ENCODE measurements around the gene EGFLAM.

Gene EGFLAM

DNA sequence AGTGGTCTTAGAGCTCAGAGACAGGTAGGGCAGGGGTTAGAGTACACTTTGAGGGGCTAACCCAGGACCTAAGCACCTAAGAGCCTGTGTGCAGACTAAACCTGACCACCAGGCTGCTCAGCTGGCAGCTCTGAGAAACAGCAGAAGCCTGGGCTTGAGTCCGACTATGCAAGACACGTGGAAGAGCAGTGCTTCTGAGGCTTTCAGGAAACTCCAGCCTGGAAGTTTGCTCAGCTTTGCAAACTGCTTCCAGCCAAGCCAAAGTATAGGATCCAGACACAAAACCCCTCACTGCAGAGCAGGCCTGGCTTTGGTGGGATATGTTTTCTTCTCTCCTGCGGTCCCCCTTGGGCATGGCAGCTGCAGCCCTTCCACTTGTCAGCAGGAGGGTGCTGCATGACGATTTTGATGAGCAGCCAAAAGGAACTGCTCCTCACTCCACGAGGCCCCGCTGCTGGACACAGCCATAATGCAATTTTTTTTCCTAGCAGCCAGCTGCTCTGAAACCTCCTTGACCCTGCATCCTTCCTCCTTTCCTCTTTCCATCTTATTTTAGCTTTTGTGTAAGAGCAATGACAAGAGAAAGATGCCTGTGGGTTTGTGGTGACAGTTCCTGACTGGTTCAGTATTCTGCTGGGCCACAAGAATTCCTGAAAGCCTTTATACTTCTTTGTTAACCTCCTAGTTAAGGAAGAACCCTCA, 175.0 kb downstream of the EGFLAM start:
- peaks cover 14% of the 10 kb centered on the region for H3K27me3 Mint-ChIP-seq
- ATAC-seq (ENCODE audit: low read depth) = no peak

GRCh38 chr5:38434966-38435705, 176.8 kb downstream of the EGFLAM start:
- H3K4me3 Mint-ChIP-seq = no peak overlapping the region
- ATAC-seq (ENCODE audit: low read depth) (no peak), DNase-seq (ENCODE audit: low spot score in 2 of 2) (no peak)
- H3K4me1 Mint-ChIP-seq = peaks cover 2% of the 10 kb centered on the region
- H3K27ac Mint-ChIP-seq = no peak overlapping the region
- H3K9me3 Mint-ChIP-seq = no peaks in the 10 kb centered on the region
- H3K27me3 Mint-ChIP-seq = peaks cover 18% of the 10 kb centered on the region
- no peaks in the 10 kb centered on the region for H3K36me3 Mint-ChIP-seq

More for the DNA sequence above, 175.0 kb downstream of the EGFLAM start:
- Mint-ChIP-seq H3K4me3 (no peak overlapping the region), H3K36me3 (no peaks in the 10 kb centered on the region), H3K27ac (no peak overlapping the region), H3K9me3 (no peaks in the 10 kb centered on the region), H3K4me1 (peaks cover 2% of the 10 kb centered on the region)
- DNase-seq (ENCODE audit: low spot score in 2 of 2) = no peak

- Mint-ChIP-seq H3K4me1 (peaks cover 2% of the 10 kb centered on the region), H3K4me3 (no peak overlapping the region), H3K27ac (no peak overlapping the region), H3K36me3 (no peaks in the 10 kb centered on the region), H3K9me3 (no peaks in the 10 kb centered on the region), H3K27me3 (peaks cover 24% of the 10 kb centered on the region)
- DNase-seq (ENCODE audit: low spot score in 2 of 2) (no peak), ATAC-seq (ENCODE audit: low read depth) (no peak)
Observed at GRCh38 chr5:38438757-38439156, 180.4 kb downstream of the EGFLAM start.

- H3K36me3 Mint-ChIP-seq = no peaks in the 10 kb centered on the region
- H3K9me3 Mint-ChIP-seq = no peaks in the 10 kb centered on the region
- peaks cover 22% of the 10 kb centered on the region for H3K27me3 Mint-ChIP-seq
- H3K4me1 Mint-ChIP-seq = no peaks in the 10 kb centered on the region
- ATAC-seq (ENCODE audit: low read depth) (peak; percentile 98), DNase-seq (ENCODE audit: low spot score in 2 of 2) (peak; percentile 65 to 68)
- no peak overlapping the region for H3K27ac Mint-ChIP-seq
- H3K4me3 Mint-ChIP-seq = no peak overlapping the region
Observed at GRCh38 chr5:38441453-38442246, 183.3 kb downstream of the EGFLAM start.

- Mint-ChIP-seq H3K9me3 (no peaks in the 10 kb centered on the region), H3K4me1 (no peaks in the 10 kb centered on the region), H3K27ac (no peak overlapping the region), H3K36me3 (no peaks in the 10 kb centered on the region), H3K27me3 (peaks cover 26% of the 10 kb centered on the region), H3K4me3 (no peak overlapping the region)
- ATAC-seq (ENCODE audit: low read depth) = no peak
- no peak for DNase-seq (ENCODE audit: low spot score in 2 of 2)
Observed at GRCh38 chr5:38442247-38442573, 183.9 kb downstream of the EGFLAM start.

DNA sequence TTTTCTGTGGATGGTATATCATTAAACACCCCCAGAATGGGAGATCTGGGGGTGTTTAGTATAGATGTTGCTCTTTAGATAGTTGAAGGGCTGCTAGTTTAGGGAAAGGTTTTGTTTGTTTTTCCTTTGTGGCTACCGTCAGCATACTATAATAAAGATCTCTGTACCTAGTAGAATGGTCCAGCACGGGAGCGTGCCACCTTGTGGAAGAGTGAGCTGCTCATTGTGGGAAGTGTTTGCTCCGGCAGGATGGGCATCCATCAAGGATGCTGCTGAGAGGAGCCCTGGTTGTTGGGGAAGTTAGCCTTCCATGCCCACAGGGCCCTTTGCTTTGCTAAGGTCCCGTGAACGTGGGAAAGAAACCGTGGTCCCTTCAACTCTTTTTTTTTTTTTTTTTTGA, 185.0 kb downstream of the EGFLAM start:
- H3K4me1 Mint-ChIP-seq = no peaks in the 10 kb centered on the region
- H3K4me3 Mint-ChIP-seq = no peak overlapping the region
- H3K36me3 Mint-ChIP-seq = no peaks in the 10 kb centered on the region
- DNase-seq (ENCODE audit: low spot score in 2 of 2) (no peak), ATAC-seq (ENCODE audit: low read depth) (no peak)
- H3K9me3 Mint-ChIP-seq = no peaks in the 10 kb centered on the region
- peaks cover 28% of the 10 kb centered on the region for H3K27me3 Mint-ChIP-seq
- no peak overlapping the region for H3K27ac Mint-ChIP-seq

DNA sequence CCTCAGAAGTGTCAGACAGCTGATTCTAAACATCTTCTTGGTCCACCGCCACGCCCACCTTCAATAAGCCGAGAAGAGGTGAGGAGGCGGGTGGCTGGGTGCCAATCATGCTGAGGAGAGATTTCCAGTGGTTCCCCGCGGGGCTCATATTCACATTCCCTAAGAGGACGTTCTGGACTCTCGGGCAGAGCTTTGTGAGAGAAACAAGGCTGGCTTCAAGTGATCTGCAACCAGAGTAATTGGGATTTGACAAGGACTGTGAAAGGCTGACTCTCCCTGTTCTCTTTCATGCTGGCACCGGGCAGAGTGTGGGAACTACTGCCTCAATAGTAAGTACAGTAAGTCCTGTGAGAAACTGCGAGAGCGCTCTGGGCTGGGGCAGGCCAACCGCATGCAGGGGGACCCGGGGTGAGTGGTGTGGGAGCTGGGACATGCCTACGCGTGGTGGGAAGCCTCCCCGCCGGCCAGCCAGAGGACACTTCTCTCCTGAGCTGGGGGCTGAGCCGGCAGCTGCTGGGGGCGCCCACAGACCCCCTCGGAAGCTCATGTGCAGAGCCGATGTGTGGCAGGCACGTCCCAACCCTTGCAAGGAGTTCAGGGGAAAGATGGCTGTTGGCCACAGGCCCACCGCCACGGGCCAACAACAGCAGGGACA, 187.1 kb downstream of the EGFLAM start:
- ATAC-seq (ENCODE audit: low read depth) (no peak), DNase-seq (ENCODE audit: low spot score in 2 of 2) (no peak)
- peaks cover 35% of the 10 kb centered on the region for H3K27me3 Mint-ChIP-seq
- H3K4me1 Mint-ChIP-seq = no peaks in the 10 kb centered on the region
- no peaks in the 10 kb centered on the region for H3K36me3 Mint-ChIP-seq
- H3K4me3 Mint-ChIP-seq = no peak overlapping the region
- no peak overlapping the region for H3K27ac Mint-ChIP-seq
- H3K9me3 Mint-ChIP-seq = no peaks in the 10 kb centered on the region

DNA sequence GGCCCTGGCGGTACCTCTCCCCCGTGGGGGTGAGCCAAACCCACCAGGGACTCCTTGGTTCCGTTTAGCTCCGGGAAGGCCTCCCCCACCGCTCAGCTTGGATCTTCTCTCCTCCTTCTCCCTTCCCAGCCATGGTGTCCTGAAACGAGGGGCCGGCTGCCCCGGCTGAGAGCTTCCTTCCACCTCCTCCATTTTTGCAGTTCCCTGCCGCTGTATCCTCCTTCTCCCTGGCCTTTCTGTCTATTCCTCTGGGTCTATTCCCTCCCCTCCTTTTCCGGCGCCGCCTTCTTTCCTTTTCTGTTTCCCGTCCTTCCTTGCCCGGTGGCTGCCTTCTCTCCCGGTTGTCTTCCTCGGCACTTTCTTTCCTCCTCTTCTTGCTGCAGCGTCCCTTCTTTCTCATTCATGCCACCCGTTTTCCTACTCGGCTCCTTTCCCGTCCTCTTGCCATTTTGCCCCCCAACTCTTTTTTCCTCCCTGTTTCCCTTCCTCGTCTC, 187.7 kb downstream of the EGFLAM start:
- H3K36me3 Mint-ChIP-seq = no peaks in the 10 kb centered on the region
- H3K4me1 Mint-ChIP-seq = no peaks in the 10 kb centered on the region
- no peaks in the 10 kb centered on the region for H3K9me3 Mint-ChIP-seq
- H3K27me3 Mint-ChIP-seq = peaks cover 35% of the 10 kb centered on the region
- H3K27ac Mint-ChIP-seq = no peak overlapping the region
- ATAC-seq (ENCODE audit: low read depth) = no peak
- no peak overlapping the region for H3K4me3 Mint-ChIP-seq
- DNase-seq (ENCODE audit: low spot score in 2 of 2) = no peak

- Mint-ChIP-seq H3K4me3 (no peak overlapping the region), H3K36me3 (no peaks in the 10 kb centered on the region), H3K27ac (no peak overlapping the region), H3K4me1 (no peaks in the 10 kb centered on the region), H3K27me3 (peaks cover 32% of the 10 kb centered on the region), H3K9me3 (no peaks in the 10 kb centered on the region)
- no peak for DNase-seq (ENCODE audit: low spot score in 2 of 2)
- no peak for ATAC-seq (ENCODE audit: low read depth)
Observed at GRCh38 chr5:38447056-38447455, 188.7 kb downstream of the EGFLAM start.

DNA sequence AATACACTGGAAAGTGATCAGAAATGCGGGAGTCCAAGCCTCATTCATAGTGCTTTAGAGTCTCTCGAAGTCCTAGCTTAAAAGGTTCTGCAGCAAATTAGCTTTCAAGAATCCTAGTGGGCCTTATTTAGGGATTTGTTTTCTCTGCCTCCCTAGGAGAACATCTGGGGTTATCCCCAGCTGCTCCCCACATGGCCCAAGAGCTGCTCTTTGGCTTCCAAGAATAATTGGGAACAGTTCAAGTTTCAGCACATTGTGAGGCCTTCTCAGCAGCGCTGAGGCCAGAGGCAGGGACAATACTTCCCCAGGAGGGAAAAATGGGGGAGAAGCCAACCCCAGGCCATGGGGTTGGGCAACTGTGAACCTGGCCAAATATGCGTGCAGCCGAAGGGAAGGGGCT, 189.4 kb downstream of the EGFLAM start:
- no peaks in the 10 kb centered on the region for H3K36me3 Mint-ChIP-seq
- no peak overlapping the region for H3K27ac Mint-ChIP-seq
- no peak for DNase-seq (ENCODE audit: low spot score in 2 of 2)
- peaks cover 32% of the 10 kb centered on the region for H3K27me3 Mint-ChIP-seq
- no peak for ATAC-seq (ENCODE audit: low read depth)
- no peaks in the 10 kb centered on the region for H3K4me1 Mint-ChIP-seq
- H3K4me3 Mint-ChIP-seq = no peak overlapping the region
- no peaks in the 10 kb centered on the region for H3K9me3 Mint-ChIP-seq

- Mint-ChIP-seq H3K4me3 (no peak overlapping the region), H3K27me3 (peaks cover 28% of the 10 kb centered on the region), H3K36me3 (no peaks in the 10 kb centered on the region), H3K4me1 (peaks cover 5% of the 10 kb centered on the region), H3K27ac (no peak overlapping the region), H3K9me3 (peaks cover 3% of the 10 kb centered on the region)
- DNase-seq (ENCODE audit: low spot score in 2 of 2) (no peak), ATAC-seq (ENCODE audit: low read depth) (no peak)
Observed at GRCh38 chr5:38448568-38449350, 190.4 kb downstream of the EGFLAM start.

GRCh38 chr5:38450627-38451026, 192.3 kb downstream of the EGFLAM start:
- Mint-ChIP-seq H3K36me3 (no peaks in the 10 kb centered on the region), H3K9me3 (peaks cover 3% of the 10 kb centered on the region), H3K4me3 (no peak overlapping the region), H3K4me1 (peaks cover 7% of the 10 kb centered on the region), H3K27me3 (peaks cover 26% of the 10 kb centered on the region), H3K27ac (no peak overlapping the region)
- ATAC-seq (ENCODE audit: low read depth) (no peak), DNase-seq (ENCODE audit: low spot score in 2 of 2) (no peak)

GRCh38 chr5:38451074-38451725, 192.8 kb downstream of the EGFLAM start:
- peaks cover 7% of the 10 kb centered on the region for H3K4me1 Mint-ChIP-seq
- DNase-seq (ENCODE audit: low spot score in 2 of 2) (no peak), ATAC-seq (ENCODE audit: low read depth) (no peak)
- H3K27ac Mint-ChIP-seq = no peak overlapping the region
- H3K4me3 Mint-ChIP-seq = no peak overlapping the region
- no peaks in the 10 kb centered on the region for H3K36me3 Mint-ChIP-seq
- peaks cover 24% of the 10 kb centered on the region for H3K27me3 Mint-ChIP-seq
- peaks cover 3% of the 10 kb centered on the region for H3K9me3 Mint-ChIP-seq

Data from memory B cell (primary cell).